ENCODE results near the gene COL10A1. TPM values are rescaled to one million over a fixed set of nuclear protein-coding genes. Genes with fewer than 3 reads are reported as not detected.

COL10A1 gene
- total and polyA plus RNA-seq, 5 donors from 2014 or later = not detected

DNA sequence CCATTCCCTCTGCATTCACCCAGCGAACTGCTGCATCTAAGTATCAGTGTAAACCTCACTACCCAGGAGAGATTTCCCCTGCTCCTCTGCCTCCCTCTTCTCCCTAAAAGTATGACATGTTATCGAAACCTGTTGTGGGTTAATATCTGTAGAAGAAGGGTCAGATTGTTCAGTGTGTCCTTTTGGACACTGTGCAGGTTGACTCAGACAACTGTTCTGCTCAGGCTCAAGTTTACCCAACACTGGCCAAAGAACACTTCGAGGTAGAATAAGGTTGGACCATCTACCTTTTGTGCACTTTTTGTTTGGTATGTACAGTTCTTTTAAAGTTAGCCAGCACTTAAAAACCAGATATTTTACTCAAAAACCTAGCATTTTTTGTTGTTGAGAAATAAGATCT, 20.7 kb downstream of the COL10A1 start:
- peaks cover 34% of the 10 kb centered on the region for H3K4me1 ChIP-seq (ENCODE audit: control insufficient read depth, insufficient read depth, low read length, poor library complexity, severe bottlenecking)
- Mint-ChIP-seq H3K4me3 (peak overlapping the region in 3 of 4 donors; percentile 23 to 66 (median 58)), H3K27me3 (no peaks in the 10 kb centered on the region), H3K9me3 (no peaks in the 10 kb centered on the region), H3K36me3 (peaks cover 19% of the 10 kb centered on the region), H3K27ac (peak overlapping the region; percentile 34 to 67 (median 63)), H3K4me1 (peaks cover 24 to 61% (median 53%) of the 10 kb centered on the region in 4 donors)
- H3K4me3 ChIP-seq (ENCODE audit: low read depth, low read length) = no peak overlapping the region
- H3K27ac ChIP-seq (ENCODE audit: insufficient read depth, low read length, poor library complexity, severe bottlenecking) = no peak overlapping the region
- DNase-seq = no peak
- H3K36me3 ChIP-seq (ENCODE audit: control insufficient read depth, insufficient read depth, low read length) = peaks cover 25% of the 10 kb centered on the region
- no peaks in the 10 kb centered on the region for H3K9me3 ChIP-seq (ENCODE audit: control insufficient read depth in 2 of 2, low read length in 2 of 2)
- H3K27me3 ChIP-seq (ENCODE audit: control insufficient read depth, insufficient read depth, low read length) = no peaks in the 10 kb centered on the region
- ATAC-seq (ENCODE audit: low read depth in 2 of 2) = no peak

DNA sequence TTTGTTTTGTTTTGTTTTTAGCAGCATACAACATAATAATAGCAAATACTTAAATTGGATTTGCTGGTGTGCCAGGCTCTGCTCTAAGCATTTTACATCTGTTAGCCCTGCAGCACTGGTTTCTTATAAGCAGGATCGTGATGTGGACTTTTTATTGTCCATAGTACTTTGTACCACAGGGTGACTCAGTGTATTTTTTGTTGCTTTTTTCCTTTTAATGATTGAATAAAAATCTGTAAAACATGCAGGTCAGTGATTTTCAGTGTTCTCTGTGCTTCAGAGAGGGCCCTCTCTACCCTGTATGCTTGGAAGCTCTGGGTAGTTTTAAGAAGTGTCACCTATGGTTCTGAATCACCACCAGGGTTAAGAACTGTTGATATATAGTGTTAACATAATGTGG, 21.3 kb downstream of the COL10A1 start:
- Histone ChIP-seq H3K27ac (ENCODE audit: insufficient read depth, low read length, poor library complexity, severe bottlenecking) (no peak overlapping the region), H3K4me1 (ENCODE audit: control insufficient read depth, insufficient read depth, low read length, poor library complexity, severe bottlenecking) (peaks cover 38% of the 10 kb centered on the region), H3K27me3 (ENCODE audit: control insufficient read depth, insufficient read depth, low read length) (no peaks in the 10 kb centered on the region), H3K36me3 (ENCODE audit: control insufficient read depth, insufficient read depth, low read length) (peaks cover 19% of the 10 kb centered on the region), H3K9me3 (ENCODE audit: control insufficient read depth in 2 of 2, low read length in 2 of 2) (no peaks in the 10 kb centered on the region), H3K4me3 (ENCODE audit: low read depth, low read length) (no peak overlapping the region)
- no peaks in the 10 kb centered on the region for H3K27me3 Mint-ChIP-seq
- H3K36me3 Mint-ChIP-seq = peaks cover 15% of the 10 kb centered on the region
- H3K9me3 Mint-ChIP-seq = no peaks in the 10 kb centered on the region
- H3K4me1 Mint-ChIP-seq = peaks cover 30 to 67% (median 57%) of the 10 kb centered on the region in 4 donors
- DNase-seq = no peak
- H3K27ac Mint-ChIP-seq = peak overlapping the region in 1 of 3 donors; percentile 67
- peak overlapping the region in 3 of 4 donors; percentile 24 to 81 (median 66) for H3K4me3 Mint-ChIP-seq
- ATAC-seq (ENCODE audit: low read depth in 2 of 2) = no peak

DNA sequence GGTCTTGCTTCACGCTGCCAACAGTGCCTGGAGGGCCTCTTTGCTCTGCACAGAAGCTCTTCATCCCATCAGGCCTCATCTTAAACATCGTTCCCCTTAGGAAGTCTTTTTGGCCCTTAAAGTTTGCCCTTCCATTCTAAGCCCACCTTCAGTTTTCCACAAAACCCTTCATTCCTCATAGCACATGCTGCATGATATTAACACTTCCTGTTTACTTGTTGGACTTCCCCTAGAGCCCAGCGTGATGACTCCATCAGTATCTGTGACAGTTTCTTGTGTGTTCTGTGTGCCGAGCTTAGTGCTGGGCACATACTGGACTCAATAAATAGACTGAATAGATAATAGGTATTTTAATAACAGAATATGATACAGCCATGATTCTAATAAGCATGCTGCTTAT, 23.1 kb downstream of the COL10A1 start:
- Histone ChIP-seq H3K36me3 (ENCODE audit: control insufficient read depth, insufficient read depth, low read length) (peaks cover 6% of the 10 kb centered on the region), H3K4me3 (ENCODE audit: low read depth, low read length) (no peak overlapping the region), H3K27ac (ENCODE audit: insufficient read depth, low read length, poor library complexity, severe bottlenecking) (no peak overlapping the region), H3K27me3 (ENCODE audit: control insufficient read depth, insufficient read depth, low read length) (no peaks in the 10 kb centered on the region), H3K4me1 (ENCODE audit: control insufficient read depth, insufficient read depth, low read length, poor library complexity, severe bottlenecking) (peaks cover 38% of the 10 kb centered on the region), H3K9me3 (ENCODE audit: control insufficient read depth in 2 of 2, low read length in 2 of 2) (no peaks in the 10 kb centered on the region)
- Mint-ChIP-seq H3K36me3 (peaks cover 5% of the 10 kb centered on the region), H3K4me3 (peak overlapping the region; percentile 55 to 96 (median 90)), H3K9me3 (no peaks in the 10 kb centered on the region), H3K27me3 (no peaks in the 10 kb centered on the region), H3K4me1 (peaks cover 28 to 72% (median 54%) of the 10 kb centered on the region in 4 donors), H3K27ac (peak overlapping the region in 1 of 3 donors; percentile 12)
- ATAC-seq (ENCODE audit: low read depth in 2 of 2) (no peak), DNase-seq (no peak)

GRCh38 chr6:116101790-116102189, 24.1 kb downstream of the COL10A1 start:
- ATAC-seq (ENCODE audit: low read depth in 2 of 2) (no peak), DNase-seq (no peak)
- Mint-ChIP-seq H3K4me1 (peaks cover 28 to 67% (median 54%) of the 10 kb centered on the region in 4 donors), H3K9me3 (no peaks in the 10 kb centered on the region), H3K36me3 (peaks cover 5% of the 10 kb centered on the region), H3K27me3 (no peaks in the 10 kb centered on the region), H3K27ac (peak overlapping the region; percentile 76 to 93 (median 89)), H3K4me3 (peak overlapping the region; percentile 88 to 98 (median 96))
- peak overlapping the region; percentile 90 for H3K4me3 ChIP-seq (ENCODE audit: low read depth, low read length)
- peaks cover 38% of the 10 kb centered on the region for H3K4me1 ChIP-seq (ENCODE audit: control insufficient read depth, insufficient read depth, low read length, poor library complexity, severe bottlenecking)
- H3K9me3 ChIP-seq (ENCODE audit: control insufficient read depth in 2 of 2, low read length in 2 of 2) = no peaks in the 10 kb centered on the region
- H3K27ac ChIP-seq (ENCODE audit: insufficient read depth, low read length, poor library complexity, severe bottlenecking) = no peak overlapping the region
- H3K36me3 ChIP-seq (ENCODE audit: control insufficient read depth, insufficient read depth, low read length) = peaks cover 4% of the 10 kb centered on the region
- no peaks in the 10 kb centered on the region for H3K27me3 ChIP-seq (ENCODE audit: control insufficient read depth, insufficient read depth, low read length)

DNA sequence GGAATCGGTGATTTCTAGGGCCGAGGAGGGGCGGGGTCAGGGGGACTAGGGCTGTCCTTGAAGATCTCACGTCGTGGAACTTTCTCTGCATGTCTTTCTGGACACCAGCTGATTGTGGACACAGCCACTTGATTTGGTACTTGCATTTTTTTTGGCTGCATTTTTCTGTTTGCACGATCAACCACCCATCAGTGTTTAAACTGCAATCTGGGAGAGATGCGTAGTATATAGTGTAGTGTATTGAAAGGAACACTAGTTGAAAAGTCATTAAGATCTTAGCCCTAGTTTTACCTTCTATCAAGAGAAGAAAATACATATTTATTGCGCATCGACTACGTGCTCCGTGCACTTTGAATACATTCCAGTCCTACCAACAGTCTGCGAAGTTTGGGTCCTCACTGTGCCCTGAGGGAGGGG, 24.6 kb downstream of the COL10A1 start:
- H3K27ac Mint-ChIP-seq = peak overlapping the region; percentile 76 to 93 (median 89)
- peak overlapping the region; percentile 88 to 98 (median 96) for H3K4me3 Mint-ChIP-seq
- Histone ChIP-seq H3K9me3 (ENCODE audit: control insufficient read depth in 2 of 2, low read length in 2 of 2) (peaks cover 0 to 2% of the 10 kb centered on the region in 2 experiments), H3K27me3 (ENCODE audit: control insufficient read depth, insufficient read depth, low read length) (no peaks in the 10 kb centered on the region), H3K4me3 (ENCODE audit: low read depth, low read length) (peak overlapping the region; percentile 90), H3K36me3 (ENCODE audit: control insufficient read depth, insufficient read depth, low read length) (no peaks in the 10 kb centered on the region), H3K27ac (ENCODE audit: insufficient read depth, low read length, poor library complexity, severe bottlenecking) (peak overlapping the region; percentile 80), H3K4me1 (ENCODE audit: control insufficient read depth, insufficient read depth, low read length, poor library complexity, severe bottlenecking) (peaks cover 38% of the 10 kb centered on the region)
- peak; percentile 1 to 3 for ATAC-seq (ENCODE audit: low read depth in 2 of 2)
- peaks cover 0 to under 1% (median 0%) of the 10 kb centered on the region in 7 donors for H3K9me3 Mint-ChIP-seq
- no peak for DNase-seq
- H3K4me1 Mint-ChIP-seq = peaks cover 28 to 67% (median 54%) of the 10 kb centered on the region in 4 donors
- peaks cover 5% of the 10 kb centered on the region for H3K36me3 Mint-ChIP-seq
- H3K27me3 Mint-ChIP-seq = no peaks in the 10 kb centered on the region

GRCh38 chr6:116100419-116101301, 25.3 kb downstream of the COL10A1 start, which contains the start of gene NT5DC1:
TSS of gene NT5DC1 (plus strand) at chr6:116100853. CDS start at chr6:116100931, 78 bp downstream.
- Histone ChIP-seq H3K36me3 (ENCODE audit: control insufficient read depth, insufficient read depth, low read length) (no peaks in the 10 kb centered on the region), H3K27me3 (ENCODE audit: control insufficient read depth, insufficient read depth, low read length) (no peaks in the 10 kb centered on the region), H3K9me3 (ENCODE audit: control insufficient read depth in 2 of 2, low read length in 2 of 2) (peaks cover 0 to 9% of the 10 kb centered on the region in 2 experiments), H3K27ac (ENCODE audit: insufficient read depth, low read length, poor library complexity, severe bottlenecking) (peak within 1 kb of the TSS; percentile 80), H3K4me1 (ENCODE audit: control insufficient read depth, insufficient read depth, low read length, poor library complexity, severe bottlenecking) (peaks cover 38% of the 10 kb centered on the region), H3K4me3 (ENCODE audit: low read depth, low read length) (peak within 1 kb of the TSS; percentile 90)
- Mint-ChIP-seq H3K36me3 (peaks cover 5% of the 10 kb centered on the region), H3K4me3 (peak within 1 kb of the TSS; percentile 88 to 98 (median 96)), H3K9me3 (peaks cover 0 to 7% (median 2%) of the 10 kb centered on the region in 7 donors), H3K27me3 (no peaks in the 10 kb centered on the region), H3K4me1 (peaks cover 22 to 61% (median 49%) of the 10 kb centered on the region in 4 donors), H3K27ac (peak within 1 kb of the TSS; percentile 77 to 94 (median 89))
- DNase-seq (peak; percentile 76 to 92 (median 83)), ATAC-seq (ENCODE audit: low read depth in 2 of 2) (peak; percentile 92 to 93)

GRCh38 chr6:116099036-116099435, 26.9 kb downstream of the COL10A1 start:
- Histone ChIP-seq H3K4me1 (ENCODE audit: control insufficient read depth, insufficient read depth, low read length, poor library complexity, severe bottlenecking) (peaks cover 30% of the 10 kb centered on the region), H3K36me3 (ENCODE audit: control insufficient read depth, insufficient read depth, low read length) (no peaks in the 10 kb centered on the region), H3K4me3 (ENCODE audit: low read depth, low read length) (no peak overlapping the region), H3K27me3 (ENCODE audit: control insufficient read depth, insufficient read depth, low read length) (no peaks in the 10 kb centered on the region), H3K9me3 (ENCODE audit: control insufficient read depth in 2 of 2, low read length in 2 of 2) (peaks cover 0 to 9% of the 10 kb centered on the region in 2 experiments), H3K27ac (ENCODE audit: insufficient read depth, low read length, poor library complexity, severe bottlenecking) (no peak overlapping the region)
- DNase-seq (no peak), ATAC-seq (ENCODE audit: low read depth in 2 of 2) (no peak)
- no peaks in the 10 kb centered on the region for H3K27me3 Mint-ChIP-seq
- H3K4me3 Mint-ChIP-seq = peak overlapping the region in 2 of 4 donors; percentile 88 to 94
- H3K4me1 Mint-ChIP-seq = peaks cover 17 to 45% (median 33%) of the 10 kb centered on the region in 4 donors
- no peak overlapping the region for H3K27ac Mint-ChIP-seq
- H3K9me3 Mint-ChIP-seq = peaks cover 0 to 8% (median 2%) of the 10 kb centered on the region in 7 donors
- H3K36me3 Mint-ChIP-seq = no peaks in the 10 kb centered on the region

Measured in CD4-positive, CD25-positive, alpha-beta regulatory T cell (primary cell).